H1 (cell line): ENCODE measurements around the gene ZNF385B. TPM values are rescaled to one million over a fixed set of nuclear protein-coding genes. Genes with fewer than 3 reads are reported as not detected.

ENCODE experiments used
- CTCF ChIA-PET: fragments of 300-600 bp; sonication (Branson Sonifier 250); formaldehyde crosslinking; loops from one replicate; lab custom pipeline; 2021; ENCODE audit not compliant: partially characterized antibody; lab: Charles Lee
- POLR2A ChIA-PET: fragments of 300-600 bp; sonication (Branson Sonifier 250); formaldehyde crosslinking; loops from one replicate; lab custom pipeline; 2021; ENCODE audit warnings: inconsistent platforms; ENCODE audit not compliant: partially characterized antibody; lab: Charles Lee
- DNase-seq, 2 experiments: peaks; one replicate each; pipeline versions ENCODE4 v3.0.0 to v3.0.0-alpha.2; 2010 to 2022; ENCODE audit warnings: low spot score in 2 of 2, low read depth in 1 of 2, mixed read lengths in 1 of 2
- FAIRE-seq: peaks from 2 replicates; lab custom pipeline; 2011; peaks lifted over from hg19 to GRCh38; lab: Jason Lieb, UNC
- H2AFZ ChIP-seq: 2 replicates; pipeline ENCODE4 v1.8.1; 2012; ENCODE audit warnings: low read length, inconsistent platforms
- H2AK5ac ChIP-seq: 2 replicates; pipeline ENCODE4 v1.6.1; 2013; ENCODE audit warnings: low read depth, low read length
- H2BK120ac ChIP-seq: replicated peaks from 2 replicates; pipeline ENCODE3; 2013; ENCODE audit warnings: low read depth, low read length, inconsistent platforms
- H2BK12ac ChIP-seq: 2 replicates; pipeline ENCODE4 v1.6.1; 2013; ENCODE audit warnings: low read depth, low read length
- H2BK15ac ChIP-seq: 2 replicates; pipeline ENCODE4 v1.6.1; 2013; ENCODE audit warnings: low read length
- H2BK20ac ChIP-seq: 2 replicates; pipeline ENCODE4 v1.6.1; 2013; ENCODE audit warnings: low read length
- H2BK5ac ChIP-seq: 2 replicates; pipeline ENCODE4 v1.6.1; 2013; ENCODE audit warnings: low read depth, low read length
- H3K14ac ChIP-seq: 2 replicates; pipeline ENCODE4 v1.6.1; 2013; ENCODE audit warnings: inconsistent platforms; ENCODE audit not compliant: insufficient read length
- H3K18ac ChIP-seq: 2 replicates; pipeline ENCODE4 v1.6.1; 2013; ENCODE audit warnings: low read length; ENCODE audit errors: extremely low read depth
- H3K23ac ChIP-seq: 2 replicates; pipeline ENCODE4 v1.6.1; 2013; ENCODE audit warnings: inconsistent platforms; ENCODE audit not compliant: insufficient read length
- H3K23me2 ChIP-seq: 2 replicates; pipeline ENCODE4 v1.6.1; 2013; ENCODE audit warnings: low read depth, low read length
- H3K27ac ChIP-seq: 2 replicates; pipeline ENCODE4 v1.6.1; 2011; ENCODE audit warnings: low read depth, low read length, inconsistent platforms
- H3K27me3 ChIP-seq, 4 experiments: replicated peaks in 1 of 4; 1 replicate in 1 of 4; 2 replicates in 3 of 4; pipeline versions ENCODE4 v1.6.1 to v1.8.1; 2011 to 2013; ENCODE audit warnings: low read length in 3 of 4, mild to moderate bottlenecking in 3 of 4, inconsistent platforms in 2 of 4, mixed read lengths in 2 of 4, moderate library complexity in 1 of 4; ENCODE audit not compliant: control insufficient read depth in 3 of 4, insufficient read depth in 3 of 4; ENCODE audit errors: extremely low read depth in 1 of 4
- H3K36me3 ChIP-seq, 4 experiments: 2 replicates each; pipeline versions ENCODE4 v1.6.1 to v1.8.1; 2011 to 2013; ENCODE audit warnings: mild to moderate bottlenecking in 4 of 4, low read length in 3 of 4, moderate library complexity in 2 of 4, control low read depth in 1 of 4, inconsistent platforms in 1 of 4; ENCODE audit not compliant: insufficient read depth in 4 of 4, control insufficient read depth in 2 of 4
- H3K4ac ChIP-seq: replicated peaks from 2 replicates; pipeline ENCODE3; 2013; ENCODE audit warnings: low read length, low read depth, mixed read lengths, inconsistent platforms; ENCODE audit not compliant: insufficient read length
- H3K4me1 ChIP-seq, 4 experiments: replicated peaks in 1 of 4; 1 replicate in 1 of 4; 2 replicates in 3 of 4; pipeline versions ENCODE4 v1.6.1 to v1.8.1; 2011 to 2013; ENCODE audit warnings: low read length in 3 of 4, inconsistent platforms in 2 of 4, mixed read lengths in 1 of 4; ENCODE audit not compliant: insufficient read depth in 4 of 4, control insufficient read depth in 3 of 4
- H3K4me2 ChIP-seq, 2 experiments: 2 replicates each; pipeline versions ENCODE4 v1.6.1 to v1.8.1; 2011 to 2013; ENCODE audit warnings: low read depth in 2 of 2, low read length in 2 of 2, control low read depth in 1 of 2, inconsistent platforms in 1 of 2, mild to moderate bottlenecking in 1 of 2; ENCODE audit not compliant: insufficient read depth in 1 of 2
- H3K4me3 ChIP-seq, 4 experiments: fragments of 200-600, 300-600 bp in 1 of 4; sonication (generic), shearing (Covaris generic), sonication (Bioruptor Twin) in 1 of 4; 2 replicates each; pipeline versions ENCODE4 v1.5.1 to v1.8.1; 2011 to 2016; ENCODE audit warnings: low read length in 4 of 4, low read depth in 3 of 4, control low read depth in 2 of 4, inconsistent platforms in 2 of 4, mild to moderate bottlenecking in 2 of 4, mixed read lengths in 1 of 4, moderate library complexity in 1 of 4; ENCODE audit not compliant: insufficient read depth in 2 of 4; ENCODE audit errors: extremely low read depth in 1 of 4
- H3K56ac ChIP-seq: replicated peaks from 2 replicates; pipeline ENCODE3; 2013; ENCODE audit warnings: low read depth, mild to moderate bottlenecking, mixed read lengths, low read length, inconsistent platforms; ENCODE audit not compliant: insufficient read length
- H3K79me1 ChIP-seq: 2 replicates; pipeline ENCODE4 v1.6.1; 2013; ENCODE audit warnings: low read depth, low read length, control low read depth
- H3K79me2 ChIP-seq, 2 experiments: 2 replicates each; pipeline versions ENCODE4 v1.6.1 to v1.8.1; 2012 to 2013; ENCODE audit warnings: low read length in 2 of 2, mild to moderate bottlenecking in 2 of 2, inconsistent platforms in 1 of 2; ENCODE audit not compliant: insufficient read depth in 2 of 2, control insufficient read depth in 1 of 2
- H3K9ac ChIP-seq, 4 experiments: replicated peaks in 1 of 4; 1 replicate in 1 of 4; 2 replicates in 3 of 4; pipeline versions ENCODE4 v1.6.1 to v1.8.1; 2011 to 2013; ENCODE audit warnings: low read depth in 3 of 4, low read length in 3 of 4, control low read depth in 2 of 4, mild to moderate bottlenecking in 2 of 4, moderate library complexity in 2 of 4, inconsistent platforms in 1 of 4; ENCODE audit errors: extremely low read depth in 1 of 4
- H3K9me3 ChIP-seq, 2 experiments: 2 replicates each; pipeline versions ENCODE4 v1.6.1 to v1.8.1; 2012 to 2013; ENCODE audit warnings: mild to moderate bottlenecking in 2 of 2, moderate library complexity in 2 of 2, control low read depth in 1 of 2, inconsistent platforms in 1 of 2, low read depth in 1 of 2, low read length in 1 of 2, mixed read lengths in 1 of 2; ENCODE audit not compliant: insufficient read depth in 2 of 2
- H4K20me1 ChIP-seq, 2 experiments: replicated peaks in 1 of 2; 2 replicates each; pipeline versions ENCODE3 to v1.8.1; 2011 to 2013; ENCODE audit warnings: inconsistent platforms in 2 of 2, low read length in 2 of 2, mild to moderate bottlenecking in 1 of 2; ENCODE audit not compliant: insufficient read depth in 2 of 2, control insufficient read depth in 1 of 2
- H4K5ac ChIP-seq: 2 replicates; pipeline ENCODE4 v1.6.1; 2013; ENCODE audit warnings: low read length, low read depth, mixed read lengths, inconsistent platforms; ENCODE audit not compliant: insufficient read length
- H4K8ac ChIP-seq: 2 replicates; pipeline ENCODE4 v1.8.0; 2013; ENCODE audit warnings: mild to moderate bottlenecking, moderate library complexity, low read length, inconsistent platforms; ENCODE audit not compliant: insufficient read depth; ENCODE audit errors: extremely low read depth
- H4K91ac ChIP-seq: replicated peaks from 2 replicates; pipeline ENCODE3; 2013; ENCODE audit warnings: low read length, mixed read lengths, inconsistent platforms; ENCODE audit not compliant: insufficient read length
- ASH2L ChIP-seq: fragments of 200-600, 300-600 bp; sonication (generic); IDR thresholded peaks from one replicate; pipeline ENCODE4 v1.7.1; 2017; ENCODE audit warnings: low read length
- HDAC6 ChIP-seq: IDR thresholded peaks from one replicate; pipeline ENCODE4 v1.7.1; 2012; ENCODE audit warnings: low read depth, mild to moderate bottlenecking, inconsistent platforms, low read length, moderate library complexity
- POLR2AphosphoS5 ChIP-seq: IDR thresholded peaks from 2 replicates; pipeline ENCODE4 v1.6.1; 2011; ENCODE audit warnings: low read depth, low read length
- RAD21 ChIP-seq, 2 experiments: IDR thresholded peaks in 1 of 2; conservative IDR thresholded peaks in 1 of 2; 2 replicates each; pipeline ENCODE4 v1.6.1; 2011; ENCODE audit warnings: low read depth in 2 of 2, low read length in 2 of 2, improper control_type of control experiment in 1 of 2, inconsistent platforms in 1 of 2, mild to moderate bottlenecking in 1 of 2, moderate library complexity in 1 of 2
- RFX5 ChIP-seq: IDR thresholded peaks from 2 replicates; pipeline ENCODE4 v1.6.1; 2011; ENCODE audit warnings: low read depth, low read length, improper control_type of control experiment, borderline replicate concordance
- TBP ChIP-seq: IDR thresholded peaks from 2 replicates; pipeline ENCODE4 v1.6.1; 2011; ENCODE audit warnings: low read depth, low read length, improper control_type of control experiment
- YY1 ChIP-seq: IDR thresholded peaks from 2 replicates; pipeline ENCODE4 v1.6.1; 2011; ENCODE audit warnings: low read depth, mild to moderate bottlenecking, low read length
- WGBS, 2 experiments: shearing (Covaris generic) in 1 of 2; methylation state at CpG; one replicate each; pipeline versions ENCODE4 v1.1.6 to v1.1.7; 2013 to 2015; ENCODE audit warnings: low lambda C conversion rate in 2 of 2, mixed read lengths in 2 of 2, inconsistent platforms in 1 of 2, low coverage in 1 of 2, missing lambda C conversion rate in 1 of 2; ENCODE audit not compliant: insufficient replicate concordance in 2 of 2, insufficient coverage in 1 of 2, insufficient read length in 1 of 2; ENCODE audit errors: extremely low coverage in 1 of 2, missing lambda C conversion rate in 1 of 2; 5-methylcytosine and 5-hydroxymethylcytosine counted together
- polyA plus RNA-seq, 7 experiments: library from polyadenylated mRNA; depleted of rRNA in 3 of 7; stranded (reverse) in 5 of 7; unstranded in 2 of 7; fragments of >200 nt in 5 of 7; fragments of 200-250 nt in 2 of 7; gene quantifications; 1 replicate in 5 of 7; 2 replicates in 1 of 7; 4 replicates in 1 of 7; pipeline versions ENCODE4 v1.2.1 to v1.2.3, GENCODE V29; 2011 to 2013; ENCODE audit warnings: missing spikeins in 2 of 7, mixed read lengths in 2 of 7
- total RNA-seq: library from RNA; stranded (reverse); fragmentation: NEBNext Ultra II Directional; extraction: Animal tissue kit (Norgen Biotek cat#: 25700); gene quantifications from 2 replicates; pipeline ENCODE4 v1.2.1, GENCODE V29; 2021

Gene ZNF385B
- total and polyA plus RNA-seq, 2 of the 8 experiments (the other 6 are each of a cell fraction or from before 2014, with no cell fraction given) = 1.1 to 3.7 TPM

GRCh38 chr2:179424571-179424970, 436.8 kb downstream of the ZNF385B start:
- ChIA-PET POLR2A (interaction anchor here (0.5 kb wide), 1 partner anchor 33 kb away, joined by 3 read pairs; no protein-coding TSS in a partner anchor), CTCF (interaction anchor here (0.6 to 5.2 kb wide), 9 partner anchors 10 to 663 kb away, joined by 3 to 39 read pairs (median 3); no protein-coding TSS in a partner anchor)
- Histone ChIP-seq H3K14ac (no peak overlapping the region), H2AFZ (no peak overlapping the region), H3K4me3 (no peak overlapping the region), H3K27ac (no peak overlapping the region), H3K18ac (no peak overlapping the region), H3K36me3 (no peaks in the 10 kb centered on the region), H2BK5ac (no peak overlapping the region), H3K4me2 (no peak overlapping the region), H3K79me1 (no peaks in the 10 kb centered on the region), H3K9me3 (no peaks in the 10 kb centered on the region), H4K20me1 (no peaks in the 10 kb centered on the region), H2AK5ac (no peak overlapping the region), H3K4me1 (peaks cover 0 to 6% (median 1%) of the 10 kb centered on the region in 4 experiments; a peak in 3 of 7 replicates), H2BK120ac (no peak overlapping the region), H4K8ac (no peak overlapping the region), H2BK12ac (no peak overlapping the region), H3K56ac (no peak overlapping the region), H2BK20ac (no peak overlapping the region), H3K27me3 (no peaks in the 10 kb centered on the region), H3K23ac (no peak overlapping the region), H3K23me2 (no peaks in the 10 kb centered on the region; the same call in 1 of the 2 replicates), H2BK15ac (no peak overlapping the region), H4K5ac (no peak overlapping the region), H3K4ac (no peak overlapping the region), H3K9ac (no peak overlapping the region), H3K79me2 (no peaks in the 10 kb centered on the region), H4K91ac (no peak overlapping the region)
- no peak for DNase-seq
- no peak for TF ChIP-seq ASH2L
- TF ChIP-seq YY1 = no peak
- TF ChIP-seq HDAC6 = no peak
- no peak for TF ChIP-seq TBP
- TF ChIP-seq RFX5 = no peak
- TF ChIP-seq RAD21 (IDR thresholded peaks at IDR 0.05 in 1 of 2, conservative IDR thresholded peaks at IDR 0.05 in 1 of 2; ENCODE audit: low read depth in 2 of 2, low read length in 2 of 2) = no peak
- no peak for TF ChIP-seq POLR2AphosphoS5
- 81% methylated on average over 3 of the region's 3 CpGs; no CpG with 5 or more reads in 1 of the 2 experiments for WGBS, 2 experiments
- FAIRE-seq = no peak
